Activated CD4-positive, alpha-beta memory T cell treated with anti-CD3 and anti-CD28 coated beads, Interleukin-2, amount 10 ng/mL, durations not matched to agents 7 days and 5 days (primary cell): ENCODE data around the gene SLC6A19. TPM values are rescaled to one million over a fixed set of nuclear protein-coding genes. Genes with fewer than 3 reads are reported as not detected.

Experiments
- CTCF ChIA-PET: fragments of 350-600 bp; sonication (Branson Sonifier 250); formaldehyde crosslinking; loops from one replicate; lab custom pipeline; 2021; ENCODE audit warnings: antibody characterized with exemption, inconsistent platforms; lab: Charles Lee
- POLR2A ChIA-PET: fragments of 350-600 bp; sonication (Branson Sonifier 250); formaldehyde crosslinking; loops from one replicate; lab custom pipeline; 2021; ENCODE audit warnings: antibody characterized with exemption; lab: Charles Lee
- DNase-seq: peaks from one replicate; pipeline ENCODE4 v3.0.0-alpha.2; 2020
- H3K27ac Mint-ChIP-seq: one replicate; pipeline ENCODE4 v1.8.0; 2021; ENCODE audit warnings: mild to moderate bottlenecking, mixed read lengths
- H3K27me3 Mint-ChIP-seq: one replicate; pipeline ENCODE4 v1.8.0; 2021; ENCODE audit warnings: mixed read lengths
- H3K36me3 Mint-ChIP-seq: one replicate; pipeline ENCODE4 v1.8.0; 2021; ENCODE audit warnings: low read depth, mixed read lengths
- H3K4me1 Mint-ChIP-seq: one replicate; pipeline ENCODE4 v1.8.0; 2021; ENCODE audit warnings: mixed read lengths
- H3K4me3 Mint-ChIP-seq: one replicate; pipeline ENCODE4 v1.8.0; 2021; ENCODE audit warnings: mild to moderate bottlenecking, mixed read lengths
- H3K9me3 Mint-ChIP-seq: one replicate; pipeline ENCODE4 v1.8.0; 2021; ENCODE audit warnings: mixed read lengths
- total RNA-seq, 2 experiments: library from RNA; stranded (reverse); gene quantifications; one replicate each; pipeline ENCODE4 v1.2.3, GENCODE V29; 2021

The SLC6A19 gene
- total RNA-seq, 2 experiments from 2014 or later = not detected

DNA sequence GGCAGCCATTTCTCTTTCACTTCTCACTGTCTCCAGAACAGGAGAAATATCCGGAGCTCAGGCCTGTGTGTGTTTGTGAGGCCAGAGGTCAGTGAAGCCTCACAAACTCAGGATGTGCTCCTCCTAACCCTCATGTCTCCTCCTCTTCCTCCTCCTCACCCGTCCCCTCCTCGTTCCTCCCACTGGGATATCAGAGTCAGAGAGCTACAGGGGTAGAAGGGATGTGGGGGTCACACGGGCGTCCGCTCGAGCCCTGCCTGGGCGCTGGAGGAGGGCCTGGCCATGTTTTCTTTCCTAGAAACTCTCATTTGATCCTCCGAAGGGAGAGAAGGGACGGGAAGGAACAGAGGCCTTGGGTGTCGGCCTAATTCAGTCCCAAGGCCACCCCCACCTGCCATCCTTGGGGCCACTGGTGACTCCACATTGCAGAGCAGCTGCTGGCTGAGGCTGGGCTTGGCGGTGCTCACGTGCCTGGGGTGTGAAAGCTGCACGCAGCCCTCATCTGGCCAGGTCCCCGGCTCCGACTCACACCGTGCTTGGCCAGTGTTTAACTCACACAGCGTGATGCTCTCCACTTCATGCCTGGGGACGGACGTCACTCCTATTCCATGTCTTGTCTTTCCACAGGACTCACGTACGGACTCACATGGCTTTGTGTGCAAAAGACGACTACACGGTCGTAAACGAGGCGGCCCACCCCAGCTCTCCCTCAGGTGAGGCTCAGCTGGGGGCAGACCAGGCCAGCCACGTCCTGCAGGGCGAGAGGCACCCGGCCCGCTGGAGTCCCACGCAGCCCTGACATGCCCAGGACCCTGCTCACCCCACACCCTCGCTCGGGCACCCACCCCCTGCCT lies 22.6 kb upstream of the SLC6A19 start:
- no peaks in the 10 kb centered on the region for H3K36me3 Mint-ChIP-seq
- H3K27ac Mint-ChIP-seq = no peak overlapping the region
- ChIA-PET POLR2A (no interaction called here), CTCF (no interaction called here)
- H3K4me3 Mint-ChIP-seq = no peak overlapping the region
- no peaks in the 10 kb centered on the region for H3K27me3 Mint-ChIP-seq
- peaks cover 2% of the 10 kb centered on the region for H3K4me1 Mint-ChIP-seq
- H3K9me3 Mint-ChIP-seq = no peaks in the 10 kb centered on the region
- DNase-seq = no peak

DNA sequence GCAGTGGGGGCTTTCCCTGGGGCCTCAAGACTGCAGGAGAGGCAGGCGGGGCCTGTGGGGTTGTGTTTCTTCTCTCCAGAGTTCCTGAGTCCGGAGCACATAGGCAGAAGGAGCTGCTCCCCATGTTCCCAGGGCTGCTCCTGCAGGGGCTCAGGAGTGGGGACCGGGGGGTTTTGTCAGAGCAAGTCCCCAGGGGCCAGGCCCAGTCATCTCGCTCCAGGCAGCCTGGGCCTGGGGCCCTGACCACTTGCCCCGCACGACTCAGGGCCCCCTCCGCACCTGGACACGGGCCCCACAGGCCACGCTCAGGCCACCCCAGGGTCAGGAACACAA lies 22.0 kb upstream of the SLC6A19 start:
- H3K27ac Mint-ChIP-seq = no peak overlapping the region
- H3K27me3 Mint-ChIP-seq = no peaks in the 10 kb centered on the region
- H3K9me3 Mint-ChIP-seq = no peaks in the 10 kb centered on the region
- POLR2A ChIA-PET = no interaction called here
- no peak overlapping the region for H3K4me3 Mint-ChIP-seq
- H3K36me3 Mint-ChIP-seq = no peaks in the 10 kb centered on the region
- no peaks in the 10 kb centered on the region for H3K4me1 Mint-ChIP-seq
- CTCF ChIA-PET = no interaction called here
- DNase-seq = no peak

- ChIA-PET POLR2A (no interaction called here), CTCF (interaction anchor here (1.0 kb wide), 1 partner anchor 13 kb away, joined by 3 read pairs; no protein-coding TSS in a partner anchor)
- H3K4me1 Mint-ChIP-seq = no peaks in the 10 kb centered on the region
- no peaks in the 10 kb centered on the region for H3K36me3 Mint-ChIP-seq
- no peaks in the 10 kb centered on the region for H3K9me3 Mint-ChIP-seq
- H3K27ac Mint-ChIP-seq = no peak overlapping the region
- no peak for DNase-seq
- H3K27me3 Mint-ChIP-seq = no peaks in the 10 kb centered on the region
- no peak overlapping the region for H3K4me3 Mint-ChIP-seq
These were observed 21.3 kb upstream of the SLC6A19 start for GRCh38 chr5:1180096-1180495.

DNA sequence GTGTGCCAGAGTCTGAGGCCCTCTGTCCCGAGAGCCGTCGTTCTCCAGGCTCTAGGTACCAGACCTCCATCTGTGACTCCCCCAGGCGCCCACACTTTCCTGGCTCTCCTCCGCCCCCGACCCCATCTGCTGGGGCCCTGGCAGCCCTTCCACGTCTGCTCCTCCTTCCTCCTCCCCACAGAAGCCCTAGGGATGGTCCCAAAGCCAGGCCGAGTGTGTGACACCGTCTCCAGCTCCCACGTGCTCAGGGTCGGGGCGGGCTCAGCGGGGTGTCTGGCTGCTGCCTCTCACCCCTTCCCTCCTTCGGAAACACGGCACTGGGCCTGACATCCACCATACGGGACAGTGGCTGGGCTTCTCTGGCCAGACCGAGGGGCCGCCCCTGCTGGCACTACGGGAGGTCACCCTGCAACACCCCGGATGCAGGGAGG lies 20.5 kb upstream of the SLC6A19 start:
- H3K27ac Mint-ChIP-seq = no peak overlapping the region
- no peaks in the 10 kb centered on the region for H3K27me3 Mint-ChIP-seq
- no peak overlapping the region for H3K4me3 Mint-ChIP-seq
- CTCF ChIA-PET = interaction anchor here (1.0 kb wide), 1 partner anchor 13 kb away, joined by 3 read pairs; no protein-coding TSS in a partner anchor
- no peak for DNase-seq
- POLR2A ChIA-PET = no interaction called here
- H3K9me3 Mint-ChIP-seq = no peaks in the 10 kb centered on the region
- no peaks in the 10 kb centered on the region for H3K4me1 Mint-ChIP-seq
- H3K36me3 Mint-ChIP-seq = no peaks in the 10 kb centered on the region

GRCh38 chr5:1181451-1182359 lies 19.7 kb upstream of the SLC6A19 start:
- POLR2A ChIA-PET = no interaction called here
- CTCF ChIA-PET = no interaction called here
- Mint-ChIP-seq H3K4me1 (no peaks in the 10 kb centered on the region), H3K27ac (no peak overlapping the region), H3K36me3 (no peaks in the 10 kb centered on the region), H3K4me3 (no peak overlapping the region), H3K9me3 (no peaks in the 10 kb centered on the region), H3K27me3 (no peaks in the 10 kb centered on the region)
- DNase-seq = no peak

DNA sequence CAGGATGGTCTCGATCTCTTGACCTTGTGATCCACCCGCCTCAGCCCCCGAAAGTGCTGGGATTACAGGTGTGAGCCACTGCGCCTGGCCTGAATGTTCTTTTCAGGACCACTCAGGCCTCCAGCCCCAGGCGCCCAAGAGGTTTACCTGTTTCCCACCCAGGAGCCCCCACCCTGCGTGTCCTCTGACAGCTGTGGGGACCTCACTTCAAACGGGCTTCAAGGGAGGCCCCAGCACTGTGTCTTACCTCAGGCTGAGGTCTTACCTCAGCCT lies 19.1 kb upstream of the SLC6A19 start:
- POLR2A ChIA-PET = no interaction called here

GRCh38 chr5:1182633-1183423 lies 18.6 kb upstream of the SLC6A19 start:
- no peaks in the 10 kb centered on the region for H3K4me1 Mint-ChIP-seq
- ChIA-PET CTCF (no interaction called here), POLR2A (no interaction called here)
- H3K9me3 Mint-ChIP-seq = no peaks in the 10 kb centered on the region
- no peak overlapping the region for H3K4me3 Mint-ChIP-seq
- H3K27me3 Mint-ChIP-seq = no peaks in the 10 kb centered on the region
- no peaks in the 10 kb centered on the region for H3K36me3 Mint-ChIP-seq
- DNase-seq = no peak
- no peak overlapping the region for H3K27ac Mint-ChIP-seq

More for the DNA sequence above, 19.1 kb upstream of the SLC6A19 start:
- H3K27me3 Mint-ChIP-seq = no peaks in the 10 kb centered on the region
- DNase-seq = no peak
- H3K4me1 Mint-ChIP-seq = no peaks in the 10 kb centered on the region
- no peaks in the 10 kb centered on the region for H3K9me3 Mint-ChIP-seq
- no peaks in the 10 kb centered on the region for H3K36me3 Mint-ChIP-seq
- H3K4me3 Mint-ChIP-seq = no peak overlapping the region
- no peak overlapping the region for H3K27ac Mint-ChIP-seq
- CTCF ChIA-PET = no interaction called here

GRCh38 chr5:1183424-1184162 lies 17.8 kb upstream of the SLC6A19 start:
- H3K4me3 Mint-ChIP-seq = no peak overlapping the region
- POLR2A ChIA-PET = no interaction called here
- no peaks in the 10 kb centered on the region for H3K4me1 Mint-ChIP-seq
- H3K36me3 Mint-ChIP-seq = no peaks in the 10 kb centered on the region
- CTCF ChIA-PET = no interaction called here
- H3K9me3 Mint-ChIP-seq = no peaks in the 10 kb centered on the region
- DNase-seq = no peak
- no peak overlapping the region for H3K27ac Mint-ChIP-seq
- H3K27me3 Mint-ChIP-seq = no peaks in the 10 kb centered on the region

DNA sequence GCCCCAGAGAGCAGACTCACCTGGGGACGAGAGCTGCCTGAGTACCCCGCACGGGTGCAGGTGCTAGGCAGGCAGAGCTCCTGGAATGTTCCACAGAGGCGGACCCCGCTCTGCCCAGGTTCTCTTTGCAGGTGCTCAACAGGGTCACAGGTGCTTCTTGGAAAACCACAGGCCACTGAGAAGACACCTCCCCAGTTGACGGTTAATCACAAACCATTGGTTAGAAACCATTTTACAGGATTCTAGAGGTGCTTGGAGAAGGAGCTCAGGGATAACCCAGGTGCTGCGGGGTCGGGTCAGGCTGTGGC lies 17.3 kb upstream of the SLC6A19 start:
- ChIA-PET CTCF (no interaction called here), POLR2A (no interaction called here)
- Mint-ChIP-seq H3K4me1 (no peaks in the 10 kb centered on the region), H3K4me3 (no peak overlapping the region), H3K27ac (no peak overlapping the region), H3K27me3 (no peaks in the 10 kb centered on the region), H3K9me3 (no peaks in the 10 kb centered on the region), H3K36me3 (no peaks in the 10 kb centered on the region)
- no peak for DNase-seq

GRCh38 chr5:1184481-1184880 lies 16.9 kb upstream of the SLC6A19 start:
- Mint-ChIP-seq H3K27me3 (no peaks in the 10 kb centered on the region), H3K9me3 (no peaks in the 10 kb centered on the region), H3K4me1 (no peaks in the 10 kb centered on the region), H3K4me3 (no peak overlapping the region), H3K36me3 (no peaks in the 10 kb centered on the region), H3K27ac (no peak overlapping the region)
- POLR2A ChIA-PET = no interaction called here
- no peak for DNase-seq
- CTCF ChIA-PET = no interaction called here

GRCh38 chr5:1185038-1185627 lies 16.3 kb upstream of the SLC6A19 start:
- H3K27ac Mint-ChIP-seq = no peak overlapping the region
- no peaks in the 10 kb centered on the region for H3K9me3 Mint-ChIP-seq
- ChIA-PET CTCF (interaction anchor here (1.2 kb wide), 1 partner anchor 11 kb away, joined by 6 read pairs; no protein-coding TSS in a partner anchor), POLR2A (no interaction called here)
- DNase-seq = no peak
- H3K4me1 Mint-ChIP-seq = no peaks in the 10 kb centered on the region
- no peaks in the 10 kb centered on the region for H3K36me3 Mint-ChIP-seq
- H3K4me3 Mint-ChIP-seq = no peak overlapping the region
- no peaks in the 10 kb centered on the region for H3K27me3 Mint-ChIP-seq

GRCh38 chr5:1185629-1186350 lies 15.6 kb upstream of the SLC6A19 start:
- Mint-ChIP-seq H3K27me3 (peaks cover 2% of the 10 kb centered on the region), H3K4me3 (no peak overlapping the region), H3K9me3 (no peaks in the 10 kb centered on the region), H3K27ac (no peak overlapping the region), H3K36me3 (no peaks in the 10 kb centered on the region), H3K4me1 (no peaks in the 10 kb centered on the region)
- ChIA-PET POLR2A (no interaction called here), CTCF (interaction anchor here (1.2 kb wide), 1 partner anchor 12 kb away, joined by 6 read pairs; no protein-coding TSS in a partner anchor)
- no peak for DNase-seq
